Endothelial cell of umbilical vein (primary cell): ENCODE data around the gene GOLGA6L25. TPM values are rescaled to one million over a fixed set of nuclear protein-coding genes. Genes with fewer than 3 reads are reported as not detected.
"Not testable (repeated sequence)": the region's sequence is repeated elsewhere in the genome, so short reads cannot be mapped to it uniquely, and the experiment has no call there.

Source experiments
- BruUV-seq: library from RNA; stranded (reverse); fragments of 400-500 nt; replicated peaks from 2 replicates; lab custom pipeline; 2021; lab: Mats Ljungman, UMichigan
- CTCF ChIA-PET: fragments of 300-600, 350-600 bp; sonication (Branson Sonifier 250); formaldehyde crosslinking; loops from one replicate; lab custom pipeline; 2021; ENCODE audit warnings: antibody characterized with exemption, inconsistent platforms; lab: Charles Lee
- POLR2A ChIA-PET: fragments of 300-600, 350-600 bp; sonication (Branson Sonifier 250); formaldehyde crosslinking; loops from one replicate; lab custom pipeline; 2021; ENCODE audit warnings: antibody characterized with exemption, inconsistent platforms; lab: Charles Lee
- DNase-seq: peaks from one replicate; pipeline ENCODE4 v3.0.0-alpha.2; 2011; ENCODE audit warnings: low read depth, low spot score
- FAIRE-seq: peaks from 2 replicates; lab custom pipeline; 2011; peaks lifted over from hg19 to GRCh38; lab: Jason Lieb, UNC
- H2AFZ ChIP-seq: 2 replicates; pipeline ENCODE4 v1.6.0; 2012; ENCODE audit warnings: low read depth, low read length, control low read depth, inconsistent platforms
- H3K27ac ChIP-seq: 2 replicates; pipeline ENCODE4 v1.5.1; 2011; ENCODE audit warnings: low read depth, mild to moderate bottlenecking, control low read depth, low read length, moderate library complexity; ENCODE audit not compliant: insufficient read depth
- H3K27me3 ChIP-seq, 2 experiments: 2 replicates each; pipeline versions ENCODE4 v1.6.0 to v1.6.1; 2011; ENCODE audit warnings: low read length in 2 of 2, mixed read lengths in 1 of 2; ENCODE audit not compliant: control insufficient read depth in 2 of 2, insufficient read depth in 2 of 2
- H3K36me3 ChIP-seq, 2 experiments: 2 replicates in 1 of 2; 3 replicates in 1 of 2; pipeline ENCODE4 v1.5.1; 2011; ENCODE audit warnings: low read length in 2 of 2, mild to moderate bottlenecking in 1 of 2, moderate library complexity in 1 of 2; ENCODE audit not compliant: control insufficient read depth in 2 of 2, insufficient read depth in 2 of 2; ENCODE audit errors: extremely low read depth in 1 of 2
- H3K4me1 ChIP-seq: 3 replicates; pipeline ENCODE4 v1.5.1; 2011; ENCODE audit warnings: mild to moderate bottlenecking, low read length; ENCODE audit not compliant: control insufficient read depth, insufficient read depth; ENCODE audit errors: extremely low read depth
- H3K4me2 ChIP-seq: 2 replicates; pipeline ENCODE4 v1.6.1; 2011; ENCODE audit warnings: low read length, control low read depth, mixed read lengths; ENCODE audit not compliant: insufficient read depth
- H3K4me3 ChIP-seq, 3 experiments: fragments of 200-600 bp in 1 of 3; sonication (generic), shearing (Covaris generic) in 1 of 3; replicated peaks in 1 of 3; 2 replicates each; pipeline ENCODE4 v1.5.1; 2011 to 2016; ENCODE audit warnings: control low read depth in 3 of 3, low read length in 3 of 3, mild to moderate bottlenecking in 2 of 3, inconsistent platforms in 1 of 3, low read depth in 1 of 3, moderate library complexity in 1 of 3; ENCODE audit not compliant: insufficient read depth in 1 of 3
- H3K79me2 ChIP-seq: 2 replicates; pipeline ENCODE4 v1.6.0; 2012; ENCODE audit warnings: low read length, inconsistent platforms; ENCODE audit not compliant: control insufficient read depth, insufficient read depth
- H3K9ac ChIP-seq: replicated peaks from 2 replicates; pipeline ENCODE3; 2011; ENCODE audit warnings: low read length, control low read depth; ENCODE audit not compliant: insufficient read depth; ENCODE audit errors: extremely low read depth
- H3K9me1 ChIP-seq: replicated peaks from 3 replicates; pipeline ENCODE4 v1.6.0; 2011; ENCODE audit warnings: mild to moderate bottlenecking, low read length; ENCODE audit not compliant: control insufficient read depth, insufficient read depth; ENCODE audit errors: extremely low read depth
- H3K9me3 ChIP-seq: replicated peaks from 2 replicates; pipeline ENCODE4 v1.5.1; 2012; ENCODE audit warnings: low read length, inconsistent platforms; ENCODE audit not compliant: control insufficient read depth, insufficient read depth
- H4K20me1 ChIP-seq: replicated peaks from 2 replicates; pipeline ENCODE3; 2011; ENCODE audit warnings: mild to moderate bottlenecking, low read length; ENCODE audit not compliant: control insufficient read depth, insufficient read depth; ENCODE audit errors: extremely low read depth
- dilution Hi-C: fragments of 300-500 bp; cut with MboI; formaldehyde crosslinking; loops from one replicate; pipeline ENCODE4 v1.15.0; 2019; ENCODE audit warnings: low sequenced_read_pairs; ENCODE audit not compliant: extremely low pct_ligation_motif_present
- intact Hi-C: fragments of 100-400 bp; cut with micrococcal nuclease; formaldehyde crosslinking; loops from one replicate; pipeline ENCODE4 v1.10.0; 2022
- polyA plus RNA-seq, 4 experiments: library from polyadenylated mRNA; depleted of rRNA in 3 of 4; stranded (reverse) in 3 of 4; unstranded in 1 of 4; fragments of >200 nt; gene quantifications; 2 replicates each; pipeline versions ENCODE4 v1.2.1 to v1.2.3, GENCODE V29; 2011 to 2012; ENCODE audit warnings: missing spikeins in 1 of 4
- total RNA-seq: library from RNA; stranded (reverse); gene quantifications from 2 replicates; pipeline ENCODE4 v1.2.3, GENCODE V29; 2021

GOLGA6L25 gene
- total and polyA plus RNA-seq, 2 donors (not counting 3 experiments of a cell fraction or from before 2014, with no cell fraction given), result not detected

GRCh38 chr15:28589769-28590168 is 36.4 kb downstream of the GOLGA6L25 start:
- dilution Hi-C loops, intact Hi-C loops, H2AFZ ChIP-seq, H3K36me3 ChIP-seq, DNase-seq, CTCF ChIA-PET, H3K27me3 ChIP-seq, H3K9me1 ChIP-seq, POLR2A ChIA-PET, H3K9ac ChIP-seq, H3K4me1 ChIP-seq, H4K20me1 ChIP-seq, BruUV-seq, FAIRE-seq, H3K27ac ChIP-seq, H3K79me2 ChIP-seq, H3K9me3 ChIP-seq: not testable (repeated sequence)
- peak overlapping the region in 2 of 3 experiments; percentile 38 to 56 for H3K4me3 ChIP-seq
- H3K4me2 ChIP-seq, result peak overlapping the region; percentile 31

GRCh38 chr15:28592395-28592794 is 39.0 kb downstream of the GOLGA6L25 start:
- H2AFZ ChIP-seq, FAIRE-seq, H4K20me1 ChIP-seq, BruUV-seq, H3K9me3 ChIP-seq, H3K4me3 ChIP-seq, H3K4me1 ChIP-seq, CTCF ChIA-PET, H3K27ac ChIP-seq, DNase-seq, H3K36me3 ChIP-seq, H3K9ac ChIP-seq, H3K27me3 ChIP-seq, intact Hi-C loops, H3K9me1 ChIP-seq, POLR2A ChIA-PET, H3K4me2 ChIP-seq, dilution Hi-C loops, H3K79me2 ChIP-seq: not testable (repeated sequence)

GRCh38 chr15:28593424-28594129 is 40.2 kb downstream of the GOLGA6L25 start:
- H3K9me1 ChIP-seq, H3K36me3 ChIP-seq, H2AFZ ChIP-seq, H3K4me1 ChIP-seq, H4K20me1 ChIP-seq, H3K4me3 ChIP-seq, POLR2A ChIA-PET, H3K27ac ChIP-seq, FAIRE-seq, BruUV-seq, H3K27me3 ChIP-seq, DNase-seq, dilution Hi-C loops, intact Hi-C loops, H3K9me3 ChIP-seq, H3K9ac ChIP-seq, CTCF ChIA-PET, H3K4me2 ChIP-seq, H3K79me2 ChIP-seq: not testable (repeated sequence)

- CTCF ChIA-PET, FAIRE-seq, H3K27me3 ChIP-seq, H3K36me3 ChIP-seq, H3K9me1 ChIP-seq, BruUV-seq, intact Hi-C loops, H3K4me1 ChIP-seq, H3K9ac ChIP-seq, H3K4me2 ChIP-seq, H3K4me3 ChIP-seq, H2AFZ ChIP-seq, H3K9me3 ChIP-seq, H3K79me2 ChIP-seq, DNase-seq, dilution Hi-C loops, H3K27ac ChIP-seq, H4K20me1 ChIP-seq, POLR2A ChIA-PET: not testable (repeated sequence)
Observed at GRCh38 chr15:28597471-28597870, 44.1 kb downstream of the GOLGA6L25 start.
